Measurements from ENCODE around the gene WNT6.

GRCh38 chr2:218839888-218840287 is 19.7 kb upstream of the WNT6 start:
- TF ChIP-seq CTCF (IDR thresholded peaks at IDR 0.05 in 4 of 5, conservative IDR thresholded peaks at IDR 0.05 in 1 of 5) (no peak), POLR2A (IDR thresholded peaks at IDR 0.05) (no peak)

All from gastrocnemius medialis (tissue), 4 donors.